Lower lobe of right lung (tissue), 2 donors: ENCODE data around the gene MYBPC2. TPM values are rescaled to one million over a fixed set of nuclear protein-coding genes. Genes with fewer than 3 reads are reported as not detected.

Experiments used
- ATAC-seq, 2 donors: fragments of 200-7000 bp; cut with Tn5 transposase; one replicate each; pipeline ENCODE4 v1.9.1; 2020 to 2022; ENCODE audit warnings: mild to moderate bottlenecking in 2 of 2, moderate library complexity in 2 of 2
- DNase-seq: peaks from one replicate; pipeline ENCODE4 v3.0.0-alpha.2; 2020
- H3K27ac ChIP-seq: fragments of 200-600 bp; one replicate; pipeline ENCODE4 v1.8.0; 2022
- H3K27me3 ChIP-seq: fragments of 200-600 bp; one replicate; pipeline ENCODE4 v1.8.0; 2022; ENCODE audit warnings: low read depth
- H3K36me3 ChIP-seq: fragments of 200-600 bp; one replicate; pipeline ENCODE4 v1.8.0; 2022; ENCODE audit warnings: mild to moderate bottlenecking
- H3K4me1 ChIP-seq: fragments of 200-600 bp; one replicate; pipeline ENCODE4 v1.8.0; 2022
- H3K4me3 ChIP-seq: fragments of 200-600 bp; one replicate; pipeline ENCODE4 v1.8.0; 2022; ENCODE audit warnings: mild to moderate bottlenecking
- H3K9me3 ChIP-seq: fragments of 200-600 bp; one replicate; pipeline ENCODE4 v1.8.0; 2022
- CTCF ChIP-seq: fragments of 200-600 bp; IDR thresholded peaks from one replicate; pipeline ENCODE4 v1.8.0; 2022; ENCODE audit warnings: antibody characterized with exemption, mild to moderate bottlenecking
- intact Hi-C: fragments of 100-400 bp; cut with DNase I; formaldehyde crosslinking; loops from one replicate; pipeline ENCODE4 v1.11.0; 2022
- total RNA-seq: library from RNA; stranded (reverse); fragmentation: NEBNext Ultra II Directional; extraction: Animal tissue kit (Norgen Biotek cat#: 25700); gene quantifications from one replicate; pipeline ENCODE4 v1.2.1, GENCODE V29; 2021
- donor health status: DM: no; HTN: yes; CAD: no; lungs with severe emphysema.

The MYBPC2 gene
- total RNA-seq, 1 donor from 2014 or later, result not detected

DNA sequence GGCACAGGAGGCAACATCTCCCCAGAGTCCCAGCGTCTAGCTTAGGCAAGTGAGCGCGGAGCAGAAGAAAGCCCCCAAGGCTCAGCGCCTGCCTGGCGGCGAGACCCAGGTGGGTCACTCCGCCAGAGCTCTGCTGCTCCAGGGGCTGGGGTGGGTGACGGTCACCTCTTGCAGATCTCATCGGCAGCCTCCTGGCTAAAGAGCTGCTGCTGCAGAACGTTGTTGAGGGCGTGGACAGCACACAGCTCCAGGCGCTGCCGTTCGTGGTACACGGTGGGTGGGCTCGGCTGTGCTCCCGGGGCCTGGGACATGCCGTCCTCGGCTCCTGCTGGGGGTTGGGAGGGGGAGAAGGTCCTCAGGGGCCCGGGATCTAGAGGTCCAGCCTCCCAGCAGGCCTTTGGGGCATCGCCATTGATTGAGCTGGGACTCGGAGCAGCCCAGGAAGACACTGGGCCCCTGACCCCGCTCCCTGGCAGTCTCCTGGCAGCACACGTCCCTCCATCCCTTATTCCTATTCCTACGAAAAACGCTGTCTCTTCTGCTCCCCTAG, 77.5 kb downstream of the MYBPC2 start:
- H3K4me1 ChIP-seq, result peaks cover 8% of the 10 kb centered on the region
- DNase-seq (peak; percentile 52), ATAC-seq (no peak)
- H3K9me3 ChIP-seq, result no peaks in the 10 kb centered on the region
- no peak for TF ChIP-seq CTCF
- peaks cover 5% of the 10 kb centered on the region for H3K27me3 ChIP-seq
- peak overlapping the region; percentile 76 for H3K27ac ChIP-seq
- H3K36me3 ChIP-seq, result peaks cover 5% of the 10 kb centered on the region
- intact Hi-C loops, result no loop called here
- peak overlapping the region; percentile 74 for H3K4me3 ChIP-seq

GRCh38 chr19:50510700-50511068, 78.0 kb downstream of the MYBPC2 start:
- Histone ChIP-seq H3K36me3 (peaks cover 5% of the 10 kb centered on the region), H3K9me3 (no peaks in the 10 kb centered on the region), H3K4me1 (peaks cover 8% of the 10 kb centered on the region), H3K27me3 (peaks cover 8% of the 10 kb centered on the region), H3K4me3 (peak overlapping the region; percentile 74), H3K27ac (peak overlapping the region; percentile 76)
- DNase-seq (no peak), ATAC-seq (peak in 1 of 2 donors; percentile 0)
- TF ChIP-seq CTCF, result no peak
- intact Hi-C loops, result no loop called here

GRCh38 chr19:50511069-50511822, 78.6 kb downstream of the MYBPC2 start, which contains the start of gene JOSD2:
Gene JOSD2, minus strand, starts transcription at chr19:50511191. Its CDS starts 760 bp downstream, at chr19:50510431.
- DNase-seq, result peak; percentile 100

DNA sequence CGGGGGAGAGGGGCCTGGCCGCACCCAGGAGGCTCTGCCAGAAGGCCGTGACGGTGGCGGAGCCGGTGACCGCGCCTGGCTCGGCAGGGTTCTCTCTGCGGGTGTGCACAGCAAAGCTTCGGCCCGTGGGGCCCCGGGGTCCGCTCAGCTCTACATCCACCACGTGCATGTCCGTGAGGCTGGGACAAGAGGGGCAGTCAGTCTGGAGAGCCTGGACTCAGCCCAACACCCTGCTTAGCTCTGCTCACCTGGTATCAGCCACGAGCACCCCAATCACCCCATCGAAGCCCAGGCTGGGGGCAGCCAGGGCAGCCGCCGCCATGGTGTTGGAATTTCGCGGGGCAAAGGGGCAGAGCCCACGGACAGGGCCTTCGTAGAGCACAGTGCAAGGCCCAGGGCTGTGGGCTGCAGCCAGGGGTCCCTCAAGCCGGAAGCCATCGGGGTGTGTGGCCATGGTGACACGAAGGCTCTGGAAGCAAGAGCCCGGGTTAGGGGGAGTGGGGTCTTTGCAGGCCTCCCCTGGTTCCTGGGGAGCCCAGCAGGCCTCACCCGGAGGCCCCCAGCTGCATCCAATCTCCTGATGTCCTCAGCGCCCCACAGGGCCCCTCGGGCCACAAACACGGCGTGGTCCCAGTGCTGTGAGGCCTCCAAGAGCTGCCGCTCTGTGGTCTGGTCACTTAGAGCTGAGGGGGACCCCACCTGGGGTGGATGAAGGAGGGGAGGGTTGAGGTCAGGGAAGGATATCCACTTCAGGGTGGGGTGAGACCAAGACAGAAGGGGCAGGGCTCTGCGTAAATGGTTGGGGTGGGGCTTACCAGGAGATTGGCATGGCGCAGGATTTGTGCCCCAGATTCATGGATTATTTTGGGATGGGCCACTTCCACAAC, 79.7 kb downstream of the MYBPC2 start:
- H3K4me1 ChIP-seq, result peaks cover 8% of the 10 kb centered on the region
- H3K27ac ChIP-seq, result no peak overlapping the region
- DNase-seq (peak; percentile 57), ATAC-seq (no peak)
- no peaks in the 10 kb centered on the region for H3K36me3 ChIP-seq
- no peak overlapping the region for H3K4me3 ChIP-seq
- no peaks in the 10 kb centered on the region for H3K9me3 ChIP-seq
- H3K27me3 ChIP-seq, result peaks cover 8% of the 10 kb centered on the region
- no peak for TF ChIP-seq CTCF
- intact Hi-C loops, result no loop called here

More at GRCh38 chr19:50511069-50511822, 78.6 kb downstream of the MYBPC2 start, which contains the start of gene JOSD2:
- Histone ChIP-seq H3K9me3 (no peaks in the 10 kb centered on the region), H3K4me1 (peaks cover 8% of the 10 kb centered on the region), H3K27ac (peak within 1 kb of the TSS; percentile 76), H3K36me3 (peaks cover 2% of the 10 kb centered on the region), H3K27me3 (peaks cover 8% of the 10 kb centered on the region), H3K4me3 (peak within 1 kb of the TSS; percentile 74)
- intact Hi-C loops, result no loop called here
- TF ChIP-seq CTCF, result no peak
- peak; percentile 97 for ATAC-seq

GRCh38 chr19:50512999-50513745, 80.5 kb downstream of the MYBPC2 start:
- Histone ChIP-seq H3K27me3 (peaks cover 8% of the 10 kb centered on the region), H3K9me3 (no peaks in the 10 kb centered on the region), H3K4me1 (peaks cover 8% of the 10 kb centered on the region), H3K27ac (no peak overlapping the region), H3K36me3 (no peaks in the 10 kb centered on the region), H3K4me3 (no peak overlapping the region)
- DNase-seq (peak; percentile 22), ATAC-seq (no peak)
- no peak for TF ChIP-seq CTCF
- intact Hi-C loops, result no loop called here
